Fibroblast of lung (primary cell): ENCODE measurements around the gene CDCA4. TPM values are rescaled to one million over a fixed set of nuclear protein-coding genes. Genes with fewer than 3 reads are reported as not detected.
A peak's percentile ranks its signal among the peaks of the same experiment; 100 is the strongest.

ENCODE experiments used
- DNase-seq, 2 donors: peaks; one replicate each; pipeline versions ENCODE4 v3.0.0 to v3.0.0-alpha.2; 2010; ENCODE audit warnings: low read depth in 2 of 2
- H2AFZ ChIP-seq: 2 replicates; pipeline ENCODE4 v1.5.1; 2012; ENCODE audit warnings: low read length, control low read depth, inconsistent platforms
- H3K27ac ChIP-seq: 2 replicates; pipeline ENCODE4 v1.5.1; 2011; ENCODE audit warnings: low read length, control low read depth; ENCODE audit not compliant: insufficient read depth
- H3K27me3 ChIP-seq: 2 replicates; pipeline ENCODE4 v1.5.1; 2011; ENCODE audit warnings: mild to moderate bottlenecking, low read length; ENCODE audit not compliant: control insufficient read depth, insufficient read depth
- H3K36me3 ChIP-seq: 2 replicates; pipeline ENCODE4 v1.5.1; 2011; ENCODE audit warnings: low read length; ENCODE audit not compliant: control insufficient read depth, insufficient read depth
- H3K4me1 ChIP-seq: 2 replicates; pipeline ENCODE4 v1.5.1; 2011; ENCODE audit warnings: low read length; ENCODE audit not compliant: control insufficient read depth, insufficient read depth; ENCODE audit errors: extremely low read depth
- H3K4me2 ChIP-seq: 2 replicates; pipeline ENCODE4 v1.5.1; 2011; ENCODE audit warnings: low read length, control low read depth; ENCODE audit not compliant: insufficient read depth; ENCODE audit errors: extremely low read depth
- H3K4me3 ChIP-seq, 4 experiments: fragments of 200-600 bp in 1 of 4; sonication (generic) in 1 of 4; replicated peaks in 1 of 4; 2 replicates each; pipeline ENCODE4 v1.5.1; 2011 to 2016; ENCODE audit warnings: low read length in 4 of 4, low read depth in 3 of 4, mild to moderate bottlenecking in 3 of 4, control low read depth in 2 of 4, inconsistent platforms in 1 of 4, mixed read lengths in 1 of 4; ENCODE audit not compliant: insufficient read depth in 1 of 4; ENCODE audit errors: control extremely low read depth in 1 of 4
- H3K79me2 ChIP-seq: 2 replicates; pipeline ENCODE4 v1.5.1; 2012; ENCODE audit warnings: mild to moderate bottlenecking, low read length, inconsistent platforms; ENCODE audit not compliant: control insufficient read depth, insufficient read depth
- H3K9ac ChIP-seq: 2 replicates; pipeline ENCODE4 v1.5.1; 2011; ENCODE audit warnings: mild to moderate bottlenecking, low read length, control low read depth; ENCODE audit not compliant: insufficient read depth
- H3K9me3 ChIP-seq: 2 replicates; pipeline ENCODE4 v1.5.1; 2012; ENCODE audit warnings: low read depth, low read length; ENCODE audit not compliant: control insufficient read depth, insufficient read depth
- H4K20me1 ChIP-seq: 2 replicates; pipeline ENCODE4 v1.5.1; 2011; ENCODE audit warnings: low read length; ENCODE audit not compliant: control insufficient read depth, insufficient read depth; ENCODE audit errors: extremely low read depth
- CTCF ChIP-seq, 2 donors: IDR thresholded peaks in 1 of 2; conservative IDR thresholded peaks in 1 of 2; 1 replicate in 1 of 2; 2 replicates in 1 of 2; pipeline ENCODE4 v1.5.1; 2011 to 2012; ENCODE audit warnings: low read length in 2 of 2, control low read depth in 1 of 2, inconsistent platforms in 1 of 2, low read depth in 1 of 2, mild to moderate bottlenecking in 1 of 2
- EZH2 ChIP-seq: IDR thresholded peaks from 2 replicates; pipeline ENCODE4 v1.5.1; 2012; ENCODE audit warnings: low read length, control low read depth, mild to moderate bottlenecking; ENCODE audit errors: missing control alignments
- polyA plus RNA-seq, 2 donors: library from polyadenylated mRNA; depleted of rRNA in 1 of 2; stranded (reverse) in 1 of 2; unstranded in 1 of 2; fragments of >200 nt; gene quantifications; 2 replicates each; pipeline ENCODE4 v1.2.1, GENCODE V29; 2011 to 2012; ENCODE audit warnings: missing spikeins in 1 of 2
- total RNA-seq: library from RNA; depleted of rRNA; stranded (reverse); fragments of >200 nt; gene quantifications from 2 replicates; pipeline ENCODE4 v1.2.1, GENCODE V29; 2014

The CDCA4 gene
- total and polyA plus RNA-seq, 2 donors (not counting 1 experiment from before 2014, with no cell fraction given): 7.9 to 8.0 TPM

DNA sequence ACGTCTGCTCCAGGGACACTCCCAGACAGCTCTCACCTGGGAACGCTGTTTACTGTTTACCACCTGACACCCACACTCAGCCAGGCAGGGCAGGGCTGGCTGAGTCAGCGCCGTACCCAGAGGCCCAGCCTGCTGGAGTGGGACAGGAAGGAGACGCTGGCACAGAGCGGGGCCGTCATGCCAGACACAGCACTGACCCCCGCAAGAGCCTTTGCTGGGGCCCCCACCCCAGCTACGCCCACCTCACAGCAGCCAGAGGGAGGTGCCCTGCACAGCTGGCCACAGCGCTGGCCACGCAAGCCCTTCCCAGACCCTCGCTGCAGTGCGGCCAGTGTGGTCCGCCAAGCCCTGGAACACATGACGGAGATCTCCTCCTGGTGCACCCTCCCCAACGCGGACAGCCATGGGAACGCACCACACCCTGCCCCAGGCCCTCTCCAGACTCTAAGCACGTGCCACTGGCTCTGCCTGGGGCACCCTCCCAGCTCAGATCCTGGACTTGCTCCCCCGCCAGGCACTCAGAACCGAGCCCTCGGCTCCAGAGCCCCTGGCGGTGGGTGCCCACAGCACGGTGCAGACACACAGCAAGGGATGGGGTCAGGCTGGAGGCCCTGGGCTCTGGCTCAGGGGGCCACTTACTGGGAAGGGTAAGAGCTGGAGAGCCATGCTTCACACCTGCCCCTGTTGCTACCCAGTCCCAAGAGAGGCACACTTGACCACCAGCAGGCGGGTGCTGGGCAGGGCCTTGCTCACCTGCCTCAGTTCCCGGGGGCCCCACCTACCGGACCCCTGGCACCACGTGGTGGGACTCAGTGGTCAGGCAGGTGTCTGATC lies 48.4 kb downstream of the CDCA4 start:
- TF ChIP-seq EZH2 (no peak), CTCF (conservative IDR thresholded peaks at IDR 0.05 in 1 of 2, IDR thresholded peaks at IDR 0.05 in 1 of 2; ENCODE audit: low read depth in 1 of 2, low read length in 2 of 2) (no peak)
- Histone ChIP-seq H4K20me1 (no peaks in the 10 kb centered on the region), H3K9ac (no peak overlapping the region), H3K27me3 (no peaks in the 10 kb centered on the region), H3K27ac (peak overlapping the region; percentile 92), H3K79me2 (peaks cover 1% of the 10 kb centered on the region), H2AFZ (no peak overlapping the region), H3K4me3 (no peak overlapping the region), H3K36me3 (no peaks in the 10 kb centered on the region), H3K9me3 (no peaks in the 10 kb centered on the region), H3K4me2 (peak overlapping the region; percentile 45), H3K4me1 (peaks cover 46% of the 10 kb centered on the region)
- peak; percentile 57 to 59 for DNase-seq

DNA sequence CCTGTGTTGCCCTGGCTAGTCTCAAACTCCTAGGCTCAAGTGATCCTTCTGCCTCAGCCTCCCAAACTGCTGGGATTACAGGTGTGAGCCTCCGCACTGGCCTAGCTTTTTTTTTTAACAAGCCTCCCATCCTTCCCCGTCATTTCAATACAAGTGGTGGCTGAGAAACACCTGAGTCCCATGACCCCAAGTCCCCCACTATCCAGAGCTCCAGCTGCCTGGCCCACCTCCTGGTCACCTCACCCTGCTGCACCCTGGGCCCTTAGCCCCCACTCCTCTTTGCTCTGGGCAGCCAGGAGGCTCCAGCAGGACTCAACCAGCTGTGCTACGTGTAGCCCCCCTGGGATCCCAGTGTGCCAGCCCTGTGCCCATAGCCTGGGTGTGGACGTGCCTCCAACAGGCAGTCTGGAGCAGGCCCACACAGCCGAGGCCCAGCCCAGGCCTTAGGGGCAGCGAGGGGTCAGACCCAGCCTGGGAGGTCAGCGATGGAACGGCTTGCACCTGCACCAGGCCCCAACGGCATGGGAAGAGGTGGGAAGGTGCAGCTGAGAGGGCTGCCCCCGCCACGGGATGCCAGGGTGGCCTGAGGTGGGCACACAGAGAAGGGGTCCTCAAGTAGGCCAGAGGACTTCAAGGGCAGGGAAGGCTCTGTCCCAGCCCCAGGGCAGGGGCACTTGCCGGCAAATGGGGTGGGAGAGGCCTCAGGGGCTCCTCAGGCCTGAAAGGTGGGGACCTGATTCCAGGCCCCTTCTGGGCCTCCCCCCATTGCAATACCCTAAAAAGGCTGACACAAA lies 49.2 kb downstream of the CDCA4 start:
- Histone ChIP-seq H4K20me1 (no peaks in the 10 kb centered on the region), H3K79me2 (peaks cover 1% of the 10 kb centered on the region), H2AFZ (no peak overlapping the region), H3K36me3 (no peaks in the 10 kb centered on the region), H3K4me2 (no peak overlapping the region), H3K9ac (no peak overlapping the region), H3K4me3 (no peak overlapping the region), H3K9me3 (no peaks in the 10 kb centered on the region), H3K27me3 (no peaks in the 10 kb centered on the region), H3K4me1 (peaks cover 43% of the 10 kb centered on the region), H3K27ac (peak overlapping the region; percentile 16)
- TF ChIP-seq EZH2 (no peak), CTCF (conservative IDR thresholded peaks at IDR 0.05 in 1 of 2, IDR thresholded peaks at IDR 0.05 in 1 of 2; ENCODE audit: low read depth in 1 of 2, low read length in 2 of 2) (no peak)
- DNase-seq: no peak
